NCI-H524 (cell line): ENCODE results near the gene CADPS.

ENCODE experiments used
- DNase-seq, 2 experiments: peaks; one replicate each; lab custom pipeline; 2025; lab: John Stamatoyannopoulos, UW

Gene CADPS

GRCh38 chr3:62873761-62874710 is 1.2 kb downstream of the CADPS start:
- peak; percentile 71 to 85 for DNase-seq

GRCh38 chr3:62873451-62873760 is 1.8 kb downstream of the CADPS start:
- DNase-seq, result no peak

GRCh38 chr3:62872318-62872717 is 2.9 kb downstream of the CADPS start:
- no peak for DNase-seq

GRCh38 chr3:62870321-62870720 is 4.9 kb downstream of the CADPS start:
- DNase-seq, result no peak

GRCh38 chr3:62863648-62864047 is 11.6 kb downstream of the CADPS start:
- DNase-seq, result no peak

GRCh38 chr3:62859203-62859791 is 15.9 kb downstream of the CADPS start:
- no peak for DNase-seq

- no peak for DNase-seq
Measured at GRCh38 chr3:62845996-62846395, 29.2 kb downstream of the CADPS start.

- DNase-seq, result no peak
Measured at GRCh38 chr3:62843508-62843907, 31.7 kb downstream of the CADPS start.

GRCh38 chr3:62839748-62840147 is 35.5 kb downstream of the CADPS start:
- DNase-seq, result peak in 1 of 2 experiments; percentile 62

GRCh38 chr3:62837145-62837787 is 38.0 kb downstream of the CADPS start:
- no peak for DNase-seq

- no peak for DNase-seq
Measured at GRCh38 chr3:62835554-62836236, 39.5 kb downstream of the CADPS start.

GRCh38 chr3:62833538-62833937 is 41.7 kb downstream of the CADPS start:
- peak in 1 of 2 experiments; percentile 11 for DNase-seq

GRCh38 chr3:62832553-62832952 is 42.7 kb downstream of the CADPS start:
- peak in 1 of 2 experiments; percentile 44 for DNase-seq

- no peak for DNase-seq
Measured at GRCh38 chr3:62830727-62831322, 44.4 kb downstream of the CADPS start.

- DNase-seq, result peak in 1 of 2 experiments; percentile 45
Measured at GRCh38 chr3:62827550-62827949, 47.7 kb downstream of the CADPS start.

- DNase-seq, result no peak
Measured at GRCh38 chr3:62824965-62825592, 50.1 kb downstream of the CADPS start.

GRCh38 chr3:62823461-62824050 is 51.7 kb downstream of the CADPS start:
- DNase-seq, result peak in 1 of 2 experiments; percentile 72

- DNase-seq, result no peak
Measured at GRCh38 chr3:62822905-62823304, 52.3 kb downstream of the CADPS start.

GRCh38 chr3:62818347-62818746 is 56.9 kb downstream of the CADPS start:
- DNase-seq, result no peak

- no peak for DNase-seq
Measured at GRCh38 chr3:62817678-62818077, 57.5 kb downstream of the CADPS start.

GRCh38 chr3:62815981-62816380 is 59.2 kb downstream of the CADPS start:
- no peak for DNase-seq
